Caco-2 (cell line): Measurements from ENCODE around the gene DLEC1. TPM values are rescaled to one million over a fixed set of nuclear protein-coding genes. Genes with fewer than 3 reads are reported as not detected.

Experiments
- BruUV-seq: library from RNA; stranded (reverse); fragments of 400-500 nt; replicated peaks from 2 replicates; lab custom pipeline; 2021; lab: Mats Ljungman, UMichigan
- CTCF ChIA-PET: fragments of 300-600 bp; sonication (Branson Sonifier 250); formaldehyde crosslinking; loops from one replicate; lab custom pipeline; 2022; ENCODE audit warnings: antibody characterized with exemption; lab: Charles Lee
- POLR2A ChIA-PET: fragments of 300-600 bp; sonication (Branson Sonifier 250); formaldehyde crosslinking; loops from one replicate; lab custom pipeline; 2022; ENCODE audit warnings: antibody characterized with exemption; lab: Charles Lee
- DNase-seq, 2 experiments: peaks; one replicate each; pipeline versions ENCODE4 v3.0.0 to v3.0.0-alpha.2; 2020 to 2022
- H3K27me3 ChIP-seq: replicated peaks from 2 replicates; pipeline ENCODE4 v1.6.0; 2011; ENCODE audit warnings: low read length; ENCODE audit not compliant: control insufficient read depth, insufficient read depth
- H3K36me3 ChIP-seq: 2 replicates; pipeline ENCODE4 v1.5.1; 2011; ENCODE audit warnings: low read length; ENCODE audit not compliant: control insufficient read depth, insufficient read depth
- H3K4me1 ChIP-seq: fragments of 250-450 bp; sonication (Bioruptor Pico); 2 replicates; pipeline ENCODE4 v1.5.1; 2020; ENCODE audit warnings: mild to moderate bottlenecking
- H3K4me3 ChIP-seq: 2 replicates; pipeline ENCODE4 v1.5.1; 2011; ENCODE audit warnings: low read depth, mild to moderate bottlenecking, control low read depth, low read length
- H3K9me3 ChIP-seq: fragments of 250-450 bp; sonication (Bioruptor Pico); 2 replicates; pipeline ENCODE4 v1.5.1; 2020; ENCODE audit warnings: mild to moderate bottlenecking, moderate library complexity
- H3K27ac Mint-ChIP-seq: one replicate; pipeline ENCODE4 v1.8.0; 2022; ENCODE audit warnings: mixed read lengths; ENCODE audit not compliant: unreplicated experiment
- H3K27me3 Mint-ChIP-seq: one replicate; pipeline ENCODE4 v1.8.0; 2022; ENCODE audit warnings: mixed read lengths; ENCODE audit not compliant: insufficient read depth, unreplicated experiment
- H3K36me3 Mint-ChIP-seq: one replicate; pipeline ENCODE4 v1.8.0; 2022; ENCODE audit warnings: mild to moderate bottlenecking, mixed read lengths; ENCODE audit not compliant: insufficient read depth, unreplicated experiment
- H3K4me1 Mint-ChIP-seq: one replicate; pipeline ENCODE4 v1.8.0; 2022; ENCODE audit warnings: low read depth, mixed read lengths; ENCODE audit not compliant: unreplicated experiment
- H3K4me3 Mint-ChIP-seq: one replicate; pipeline ENCODE4 v1.8.0; 2022; ENCODE audit warnings: mild to moderate bottlenecking, moderate library complexity, mixed read lengths; ENCODE audit not compliant: unreplicated experiment
- H3K9me3 Mint-ChIP-seq: one replicate; pipeline ENCODE4 v1.8.0; 2022; ENCODE audit warnings: mixed read lengths; ENCODE audit not compliant: unreplicated experiment
- CTCF ChIP-seq, 2 experiments: fragments of 200-600 bp in 1 of 2; IDR thresholded peaks; 1 replicate in 1 of 2; 2 replicates in 1 of 2; pipeline versions ENCODE4 v1.5.1 to v1.8.0; 2011 to 2022; ENCODE audit warnings: antibody characterized with exemption in 1 of 2, control low read depth in 1 of 2, inconsistent platforms in 1 of 2, low read depth in 1 of 2, low read length in 1 of 2, mild to moderate bottlenecking in 1 of 2, moderate library complexity in 1 of 2; ENCODE audit not compliant: insufficient read depth in 1 of 2, severe bottlenecking in 1 of 2, unreplicated experiment in 1 of 2
- intact Hi-C: fragments of 100-400 bp; cut with micrococcal nuclease; formaldehyde crosslinking; loops from one replicate; pipeline ENCODE4 v1.10.0; 2022; ENCODE audit not compliant: unreplicated experiment
- total RNA-seq: library from RNA; stranded (reverse); gene quantifications from 2 replicates; pipeline ENCODE4 v1.2.3, GENCODE V29; 2022

DLEC1 gene
- total RNA-seq, 1 experiment from 2014 or later, result 0.11 TPM

- H3K9me3 Mint-ChIP-seq, result no peaks in the 10 kb centered on the region
- POLR2A ChIA-PET, result no interaction called here
Observed at GRCh38 chr3:38020342-38020726, 18.7 kb upstream of the DLEC1 start.

GRCh38 chr3:38021196-38021595, 17.8 kb upstream of the DLEC1 start:
- intact Hi-C loops, result no loop called here
- Mint-ChIP-seq H3K27me3 (no peaks in the 10 kb centered on the region), H3K4me3 (no peak overlapping the region), H3K4me1 (peaks cover 7% of the 10 kb centered on the region), H3K27ac (no peak overlapping the region), H3K36me3 (no peaks in the 10 kb centered on the region), H3K9me3 (no peaks in the 10 kb centered on the region)
- no TSS peak for BruUV-seq
- no peaks in the 10 kb centered on the region for H3K27me3 ChIP-seq
- no peak for DNase-seq
- H3K4me1 ChIP-seq, result peaks cover 5% of the 10 kb centered on the region; the same call in 1 of the 2 replicates
- no peaks in the 10 kb centered on the region for H3K9me3 ChIP-seq
- H3K4me3 ChIP-seq, result no peak overlapping the region
- ChIA-PET POLR2A (no interaction called here), CTCF (no interaction called here)
- TF ChIP-seq CTCF (IDR thresholded peaks at IDR 0.05; ENCODE audit: insufficient read depth in 1 of 2, low read depth in 1 of 2, low read length in 1 of 2, severe bottlenecking in 1 of 2, unreplicated experiment in 1 of 2), result no peak
- peaks cover 1% of the 10 kb centered on the region for H3K36me3 ChIP-seq

More at GRCh38 chr3:38020342-38020726, 18.7 kb upstream of the DLEC1 start:
- no peaks in the 10 kb centered on the region for H3K9me3 ChIP-seq
- H3K27ac Mint-ChIP-seq, result no peak overlapping the region
- peaks cover 5% of the 10 kb centered on the region for H3K36me3 ChIP-seq
- H3K27me3 ChIP-seq, result no peaks in the 10 kb centered on the region
- peaks cover under 1% of the 10 kb centered on the region for H3K4me1 Mint-ChIP-seq
- no peak for DNase-seq
- BruUV-seq, result no TSS peak
- intact Hi-C loops, result no loop called here
- CTCF ChIA-PET, result no interaction called here
- H3K4me3 ChIP-seq, result no peak overlapping the region
- H3K27me3 Mint-ChIP-seq, result no peaks in the 10 kb centered on the region
- TF ChIP-seq CTCF (IDR thresholded peaks at IDR 0.05; ENCODE audit: insufficient read depth in 1 of 2, low read depth in 1 of 2, low read length in 1 of 2, severe bottlenecking in 1 of 2, unreplicated experiment in 1 of 2), result no peak
- H3K36me3 Mint-ChIP-seq, result no peaks in the 10 kb centered on the region
- no peaks in the 10 kb centered on the region for H3K4me1 ChIP-seq
- H3K4me3 Mint-ChIP-seq, result no peak overlapping the region

- Histone ChIP-seq H3K9me3 (no peaks in the 10 kb centered on the region), H3K4me1 (peaks cover 5% of the 10 kb centered on the region; the same call in 1 of the 2 replicates), H3K36me3 (no peaks in the 10 kb centered on the region), H3K4me3 (no peak overlapping the region), H3K27me3 (no peaks in the 10 kb centered on the region)
- Mint-ChIP-seq H3K4me1 (peaks cover 7% of the 10 kb centered on the region), H3K4me3 (no peak overlapping the region), H3K27ac (no peak overlapping the region), H3K9me3 (no peaks in the 10 kb centered on the region), H3K27me3 (no peaks in the 10 kb centered on the region), H3K36me3 (no peaks in the 10 kb centered on the region)
- no TSS peak for BruUV-seq
- TF ChIP-seq CTCF (IDR thresholded peaks at IDR 0.05; ENCODE audit: insufficient read depth in 1 of 2, low read depth in 1 of 2, low read length in 1 of 2, severe bottlenecking in 1 of 2, unreplicated experiment in 1 of 2), result no peak
- intact Hi-C loops, result no loop called here
- no peak for DNase-seq
- CTCF ChIA-PET, result no interaction called here
- POLR2A ChIA-PET, result no interaction called here
Observed at GRCh38 chr3:38022301-38022700, 16.7 kb upstream of the DLEC1 start.
